Memory B cell (primary cell): ENCODE data around the gene CASP10.
"Not testable (repeated sequence)": the region's sequence is repeated elsewhere in the genome, so short reads cannot be mapped to it uniquely, and the experiment has no call there.

Experiments
- ATAC-seq: fragments of 150-1000 bp; cut with Tn5 transposase; 2 replicates; pipeline ENCODE4 v1.10.0; 2021; ENCODE audit warnings: low read depth, mild to moderate bottlenecking, moderate library complexity
- DNase-seq, 2 donors: peaks; one replicate each; pipeline ENCODE4 v3.0.0; 2022; ENCODE audit warnings: low spot score in 2 of 2
- H3K27ac Mint-ChIP-seq: one replicate; pipeline ENCODE4 v1.8.0; 2022; ENCODE audit warnings: mild to moderate bottlenecking, moderate library complexity, mixed read lengths
- H3K27me3 Mint-ChIP-seq: one replicate; pipeline ENCODE4 v1.8.0; 2022; ENCODE audit warnings: mixed read lengths
- H3K36me3 Mint-ChIP-seq: one replicate; pipeline ENCODE4 v1.8.0; 2022; ENCODE audit warnings: mild to moderate bottlenecking, mixed read lengths
- H3K4me1 Mint-ChIP-seq: one replicate; pipeline ENCODE4 v1.8.0; 2022; ENCODE audit warnings: mixed read lengths
- H3K4me3 Mint-ChIP-seq: one replicate; pipeline ENCODE4 v1.8.0; 2022; ENCODE audit warnings: mild to moderate bottlenecking, moderate library complexity, mixed read lengths
- H3K9me3 Mint-ChIP-seq: one replicate; pipeline ENCODE4 v1.8.0; 2022; ENCODE audit warnings: mixed read lengths

Gene CASP10

DNA sequence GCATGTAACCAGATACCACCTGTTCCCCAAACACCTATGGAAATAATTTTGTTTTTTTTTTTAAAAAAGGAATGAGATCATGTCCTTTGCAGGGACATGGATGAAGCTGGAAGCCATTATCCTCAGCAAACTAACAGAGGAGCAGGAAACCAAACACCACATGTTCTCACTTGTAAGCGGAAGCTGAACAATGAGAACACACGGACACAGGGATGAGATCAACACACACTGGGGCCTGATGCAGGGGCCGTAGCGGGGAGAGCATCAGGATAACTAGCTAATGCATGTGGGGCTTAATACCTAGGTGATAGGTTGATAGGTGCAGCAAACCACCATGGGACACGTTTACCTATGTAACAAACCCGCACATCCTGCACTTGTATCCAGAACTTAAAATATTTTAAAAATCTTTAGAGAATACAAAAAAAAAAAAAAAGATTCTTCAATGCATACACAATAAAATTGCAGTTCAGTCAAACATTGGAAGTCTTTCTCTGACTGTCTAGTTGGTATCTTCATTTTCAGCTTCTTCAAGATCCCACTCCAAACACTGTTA lies 11.6 kb upstream of the CASP10 start:
- peak overlapping the region; percentile 5 for H3K27ac Mint-ChIP-seq
- no peaks in the 10 kb centered on the region for H3K9me3 Mint-ChIP-seq
- ATAC-seq (no peak), DNase-seq (no peak)
- no peak overlapping the region for H3K4me3 Mint-ChIP-seq
- H3K27me3 Mint-ChIP-seq = no peaks in the 10 kb centered on the region
- H3K4me1 Mint-ChIP-seq = peaks cover 23% of the 10 kb centered on the region
- H3K36me3 Mint-ChIP-seq = peaks cover 3% of the 10 kb centered on the region

DNA sequence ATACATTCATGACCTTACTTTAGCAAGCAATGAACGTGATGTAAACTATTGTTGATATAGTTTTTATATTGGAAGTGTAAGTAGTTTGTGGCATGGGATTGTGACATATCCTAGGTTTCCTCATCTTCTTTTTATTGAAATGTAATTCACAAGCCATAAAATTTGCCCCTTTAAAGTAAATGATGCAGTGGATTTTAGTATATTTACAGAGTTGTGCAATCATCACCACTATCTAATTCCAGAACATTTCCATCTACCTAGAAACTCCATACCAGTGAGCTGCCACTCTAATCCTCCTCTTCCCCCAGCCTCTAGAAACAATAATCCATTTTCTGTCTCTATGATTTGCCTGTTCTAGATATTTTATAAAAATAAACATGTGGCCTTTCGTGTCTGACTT lies 10.7 kb upstream of the CASP10 start:
- Mint-ChIP-seq H3K36me3 (no peaks in the 10 kb centered on the region), H3K27ac (peak overlapping the region; percentile 5), H3K27me3 (no peaks in the 10 kb centered on the region), H3K4me1 (peaks cover 24% of the 10 kb centered on the region), H3K4me3 (no peak overlapping the region), H3K9me3 (no peaks in the 10 kb centered on the region)
- no peak for DNase-seq
- ATAC-seq = no peak

DNA sequence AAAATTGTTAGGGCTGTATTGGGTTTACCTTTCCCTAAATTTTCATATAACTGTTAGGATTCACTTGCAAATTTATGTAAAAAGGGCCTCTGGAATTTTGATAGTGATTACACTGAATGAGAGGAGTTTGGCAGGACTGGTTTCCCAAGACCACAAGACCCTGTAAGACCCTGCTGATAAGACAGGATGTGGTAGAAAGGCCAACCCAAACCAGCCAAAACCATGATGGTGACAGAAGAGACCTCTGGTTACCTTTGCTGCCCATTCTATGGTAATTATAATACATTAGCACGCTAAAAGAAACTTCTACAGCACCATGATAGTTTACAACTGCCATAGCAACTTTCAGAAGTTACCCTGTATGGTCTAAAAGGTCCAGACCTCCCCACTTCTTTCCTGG lies 8.3 kb upstream of the CASP10 start:
- H3K27me3 Mint-ChIP-seq = no peaks in the 10 kb centered on the region
- H3K27ac Mint-ChIP-seq = peak overlapping the region; percentile 58
- H3K4me1 Mint-ChIP-seq = peaks cover 9% of the 10 kb centered on the region
- ATAC-seq (no peak), DNase-seq (no peak)
- no peak overlapping the region for H3K4me3 Mint-ChIP-seq
- no peaks in the 10 kb centered on the region for H3K9me3 Mint-ChIP-seq
- H3K36me3 Mint-ChIP-seq = no peaks in the 10 kb centered on the region

- H3K9me3 Mint-ChIP-seq = no peaks in the 10 kb centered on the region
- no peak overlapping the region for H3K4me3 Mint-ChIP-seq
- H3K36me3 Mint-ChIP-seq = no peaks in the 10 kb centered on the region
- H3K4me1 Mint-ChIP-seq = peaks cover 13% of the 10 kb centered on the region
- DNase-seq (no peak), ATAC-seq (no peak)
- no peaks in the 10 kb centered on the region for H3K27me3 Mint-ChIP-seq
- H3K27ac Mint-ChIP-seq = no peak overlapping the region
Measured at GRCh38 chr2:201176081-201176481, 6.9 kb upstream of the CASP10 start.

DNA sequence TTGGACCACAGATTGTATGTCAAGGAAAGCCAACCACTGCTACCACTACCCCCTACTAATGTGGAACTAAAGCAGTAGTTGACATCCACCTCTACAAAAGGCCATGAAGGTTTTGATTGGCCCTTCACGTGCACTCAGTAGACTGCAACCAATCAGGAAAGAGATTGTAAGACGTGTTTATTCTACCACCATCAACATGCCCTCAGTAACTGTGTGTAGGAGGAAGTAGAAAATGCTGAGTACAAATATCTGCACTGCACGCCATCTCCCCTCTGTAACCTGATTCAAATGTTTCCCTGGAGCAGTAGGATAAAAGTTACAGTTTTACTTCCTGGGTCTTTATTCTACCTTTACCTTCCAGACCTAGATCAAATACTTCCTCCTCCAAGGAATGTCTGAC lies 2.9 kb upstream of the CASP10 start:
- ATAC-seq (peak; percentile 21), DNase-seq (no peak)
- no peak overlapping the region for H3K27ac Mint-ChIP-seq

DNA sequence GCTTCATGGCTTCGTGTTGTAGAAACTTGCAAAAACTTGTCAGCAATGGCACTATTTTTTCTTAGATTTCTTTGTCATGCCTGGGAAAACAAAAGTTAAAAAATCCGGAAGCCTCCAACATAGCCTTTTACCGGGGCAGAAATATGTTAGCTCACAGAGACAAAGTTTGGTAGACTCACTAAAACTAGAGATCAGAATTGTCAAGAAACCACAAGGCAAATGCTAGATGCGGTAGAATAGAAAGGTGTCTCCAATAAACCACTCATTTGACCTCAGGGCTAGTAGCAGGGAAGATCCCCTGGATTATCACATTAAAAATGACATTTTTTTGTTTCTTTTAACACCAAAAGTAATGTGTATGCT lies 405 bp downstream of the CASP10 start:
- H3K36me3 Mint-ChIP-seq = peaks cover 8% of the 10 kb centered on the region
- peak overlapping the region; percentile 94 for H3K4me3 Mint-ChIP-seq
- H3K4me1 Mint-ChIP-seq = peaks cover 37% of the 10 kb centered on the region
- no peaks in the 10 kb centered on the region for H3K27me3 Mint-ChIP-seq
- peak overlapping the region; percentile 95 for H3K27ac Mint-ChIP-seq
- DNase-seq (no peak), ATAC-seq (no peak)
- no peaks in the 10 kb centered on the region for H3K9me3 Mint-ChIP-seq

More for the DNA sequence above, 2.9 kb upstream of the CASP10 start:
- Mint-ChIP-seq H3K9me3 (no peaks in the 10 kb centered on the region), H3K4me1 (peaks cover 23% of the 10 kb centered on the region), H3K27me3 (no peaks in the 10 kb centered on the region), H3K36me3 (no peaks in the 10 kb centered on the region), H3K4me3 (no peak overlapping the region)

DNA sequence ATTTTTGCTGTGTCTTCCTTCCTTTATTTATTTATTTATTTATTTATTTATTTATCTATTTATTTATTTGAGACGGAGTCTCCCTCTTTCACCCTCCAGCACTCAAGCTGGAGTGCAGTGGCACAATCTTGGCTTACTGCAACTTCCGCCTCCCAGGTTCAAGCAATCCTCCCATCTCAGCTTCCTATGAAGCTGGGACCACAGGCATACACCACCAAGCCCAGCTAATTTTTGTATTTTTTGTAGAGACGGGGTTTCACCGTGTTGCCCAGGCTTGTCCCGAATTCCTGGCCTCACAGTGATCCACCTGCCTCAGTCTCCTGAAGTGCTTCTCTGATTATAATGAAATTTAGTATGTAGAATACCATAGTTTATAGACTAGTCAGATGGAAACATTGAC lies 894 bp downstream of the CASP10 start:
- not testable (repeated sequence) for DNase-seq, ATAC-seq, H3K27me3 Mint-ChIP-seq, H3K9me3 Mint-ChIP-seq
- Mint-ChIP-seq H3K36me3 (peaks cover 11% of the 10 kb centered on the region), H3K4me3 (peak overlapping the region; percentile 94), H3K4me1 (peaks cover 37% of the 10 kb centered on the region), H3K27ac (peak overlapping the region; percentile 95)

DNA sequence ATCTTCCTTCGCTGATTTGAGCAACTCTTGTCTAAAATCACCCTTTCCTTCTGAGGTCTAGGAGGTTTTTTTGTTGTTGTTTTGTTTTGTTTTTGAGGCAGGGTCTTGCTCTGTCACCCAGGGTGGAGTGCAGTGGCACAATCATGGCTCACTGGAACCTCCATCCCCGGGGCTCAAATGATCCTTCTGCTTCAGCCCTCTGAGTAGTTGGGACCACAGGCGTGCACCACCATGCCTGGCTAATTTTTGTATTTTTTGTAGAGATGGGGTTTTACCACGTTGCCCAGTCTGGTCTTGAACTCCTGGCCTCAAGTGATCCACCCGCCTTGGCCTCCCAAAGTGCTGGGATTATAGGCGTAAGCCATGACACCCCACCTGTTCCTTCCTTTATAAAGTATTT lies 1.3 kb downstream of the CASP10 start:
- H3K36me3 Mint-ChIP-seq = peaks cover 14% of the 10 kb centered on the region
- not testable (repeated sequence) for H3K27me3 Mint-ChIP-seq, ATAC-seq, H3K9me3 Mint-ChIP-seq, DNase-seq
- peak overlapping the region; percentile 94 for H3K4me3 Mint-ChIP-seq
- peak overlapping the region; percentile 95 for H3K27ac Mint-ChIP-seq
- H3K4me1 Mint-ChIP-seq = peaks cover 37% of the 10 kb centered on the region

GRCh38 chr2:201185863-201186262 lies 2.9 kb downstream of the CASP10 start:
- peaks cover 34% of the 10 kb centered on the region for H3K4me1 Mint-ChIP-seq
- peak overlapping the region; percentile 60 for H3K27ac Mint-ChIP-seq
- H3K4me3 Mint-ChIP-seq = peak overlapping the region; percentile 94
- no peaks in the 10 kb centered on the region for H3K27me3 Mint-ChIP-seq
- ATAC-seq = no peak
- no peak for DNase-seq
- H3K36me3 Mint-ChIP-seq = peaks cover 16% of the 10 kb centered on the region
- no peaks in the 10 kb centered on the region for H3K9me3 Mint-ChIP-seq

GRCh38 chr2:201186982-201187381 lies 4.0 kb downstream of the CASP10 start:
- Mint-ChIP-seq H3K9me3 (no peaks in the 10 kb centered on the region), H3K36me3 (peaks cover 18% of the 10 kb centered on the region), H3K4me3 (no peak overlapping the region), H3K27me3 (no peaks in the 10 kb centered on the region), H3K4me1 (peaks cover 42% of the 10 kb centered on the region), H3K27ac (peak overlapping the region; percentile 35)
- DNase-seq (no peak), ATAC-seq (no peak)

GRCh38 chr2:201188449-201188848 lies 5.5 kb downstream of the CASP10 start:
- H3K4me3 Mint-ChIP-seq = no peak overlapping the region
- DNase-seq (no peak), ATAC-seq (no peak)
- H3K4me1 Mint-ChIP-seq = peaks cover 48% of the 10 kb centered on the region
- no peak overlapping the region for H3K27ac Mint-ChIP-seq
- H3K27me3 Mint-ChIP-seq = no peaks in the 10 kb centered on the region
- H3K9me3 Mint-ChIP-seq = no peaks in the 10 kb centered on the region
- H3K36me3 Mint-ChIP-seq = peaks cover 22% of the 10 kb centered on the region

- Mint-ChIP-seq H3K27ac (peak overlapping the region; percentile 82), H3K27me3 (no peaks in the 10 kb centered on the region), H3K4me1 (peaks cover 38% of the 10 kb centered on the region), H3K9me3 (no peaks in the 10 kb centered on the region), H3K36me3 (peaks cover 34% of the 10 kb centered on the region), H3K4me3 (peak overlapping the region; percentile 55)
- DNase-seq = no peak
- ATAC-seq = peak; percentile 15
Measured at GRCh38 chr2:201191132-201191875, 8.4 kb downstream of the CASP10 start.

DNA sequence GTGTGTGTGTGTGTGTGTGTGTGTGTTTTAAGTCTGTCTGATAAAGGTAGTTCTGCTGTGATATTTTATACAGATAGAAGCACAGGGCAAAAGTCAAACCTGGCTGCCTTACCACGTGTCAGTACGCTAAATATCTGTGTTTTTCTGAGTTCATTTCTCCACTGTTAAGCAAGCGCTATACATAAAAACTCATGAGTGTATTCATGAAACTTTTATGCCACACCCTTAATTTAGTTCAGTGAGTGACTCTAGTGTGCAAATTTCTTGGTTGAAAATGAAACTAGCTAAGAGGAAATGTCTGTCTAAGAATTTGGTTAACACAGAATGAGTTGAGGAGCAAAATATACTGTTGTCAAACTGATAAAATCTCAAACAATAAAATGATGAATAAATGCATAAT lies 11.2 kb downstream of the CASP10 start:
- Mint-ChIP-seq H3K27ac (peak overlapping the region; percentile 84), H3K36me3 (peaks cover 37% of the 10 kb centered on the region), H3K4me1 (peaks cover 35% of the 10 kb centered on the region), H3K27me3 (no peaks in the 10 kb centered on the region), H3K9me3 (no peaks in the 10 kb centered on the region), H3K4me3 (peak overlapping the region; percentile 55)
- peak in 1 of 2 donors; percentile 33 for DNase-seq
- peak; percentile 96 for ATAC-seq

DNA sequence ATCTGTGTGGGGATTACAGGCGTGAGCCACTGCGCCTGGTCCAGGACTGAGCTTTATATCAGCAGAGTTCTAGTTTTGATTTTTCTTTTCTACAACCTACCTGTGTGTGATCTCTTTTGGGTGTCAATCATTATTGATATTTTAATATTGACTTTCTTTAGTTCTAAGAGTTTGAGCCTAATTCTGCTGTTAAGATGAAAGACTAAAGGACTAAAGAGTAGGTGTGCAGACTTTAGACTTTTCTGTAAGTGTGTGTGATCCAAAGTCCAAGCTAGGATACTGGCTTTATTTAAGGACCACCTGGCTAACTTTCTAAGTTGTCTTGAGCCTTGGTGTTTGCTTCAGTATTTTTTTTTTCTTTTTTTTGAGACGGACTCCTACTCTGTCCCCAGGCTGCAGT lies 12.4 kb downstream of the CASP10 start:
- H3K27ac Mint-ChIP-seq = no peak overlapping the region
- H3K9me3 Mint-ChIP-seq = no peaks in the 10 kb centered on the region
- H3K36me3 Mint-ChIP-seq = peaks cover 39% of the 10 kb centered on the region
- H3K4me3 Mint-ChIP-seq = no peak overlapping the region
- DNase-seq (no peak), ATAC-seq (no peak)
- no peaks in the 10 kb centered on the region for H3K27me3 Mint-ChIP-seq
- H3K4me1 Mint-ChIP-seq = peaks cover 33% of the 10 kb centered on the region

- Mint-ChIP-seq H3K27ac (no peak overlapping the region), H3K27me3 (no peaks in the 10 kb centered on the region), H3K4me3 (no peak overlapping the region), H3K36me3 (peaks cover 39% of the 10 kb centered on the region), H3K9me3 (no peaks in the 10 kb centered on the region), H3K4me1 (peaks cover 33% of the 10 kb centered on the region)
- DNase-seq (no peak), ATAC-seq (no peak)
Measured at GRCh38 chr2:201196003-201196402, 13.1 kb downstream of the CASP10 start.
